Gastrocnemius medialis (tissue), 4 donors: ENCODE data around the gene STX3. TPM values are rescaled to one million over a fixed set of nuclear protein-coding genes. Genes with fewer than 3 reads are reported as not detected.

Source experiments
- ATAC-seq, 2 donors: fragments of 150-250 bp; one replicate each; pipeline ENCODE4 v1.9.1; 2016
- DNase-seq, 2 donors: peaks; one replicate each; pipeline ENCODE4 v3.0.0-alpha.2; 2019
- H3K27ac ChIP-seq, 4 donors: fragments of 200-600 bp; sonication (generic); 1 replicate in 1 of 4; 2 replicates in 3 of 4; pipeline ENCODE4 v1.5.1; 2016 to 2018; ENCODE audit warnings: mild to moderate bottlenecking in 2 of 4, moderate library complexity in 1 of 4
- H3K27me3 ChIP-seq, 3 donors: fragments of 200-600 bp; sonication (generic) in 2 of 3; 1 replicate in 1 of 3; 2 replicates in 2 of 3; pipeline versions ENCODE4 v1.5.1 to v1.6.0; 2016 to 2019; ENCODE audit warnings: mild to moderate bottlenecking in 1 of 3, moderate library complexity in 1 of 3
- H3K36me3 ChIP-seq, 2 donors: fragments of 200-600 bp; sonication (generic) in 1 of 2; one replicate each; pipeline ENCODE4 v1.5.1; 2017 to 2018
- H3K4me1 ChIP-seq, 2 donors: fragments of 200-600 bp; sonication (generic) in 1 of 2; one replicate each; pipeline ENCODE4 v1.5.1; 2016 to 2017; ENCODE audit warnings: mild to moderate bottlenecking in 2 of 2
- H3K4me3 ChIP-seq, 4 donors: fragments of 200-600 bp; sonication (generic) in 3 of 4; 1 replicate in 1 of 4; 2 replicates in 3 of 4; pipeline ENCODE4 v1.5.1; 2016 to 2019; ENCODE audit warnings: mild to moderate bottlenecking in 2 of 4
- H3K9me3 ChIP-seq, 3 donors: fragments of 200-600 bp; sonication (generic) in 2 of 3; 1 replicate in 1 of 3; 2 replicates in 2 of 3; pipeline ENCODE4 v1.5.1; 2016 to 2019
- POLR2A ChIP-seq, 2 donors: fragments of 450-650 bp; IDR thresholded peaks; one replicate each; pipeline ENCODE4 v1.6.1; 2017; ENCODE audit warnings: antibody characterized with exemption in 2 of 2, mild to moderate bottlenecking in 2 of 2, moderate library complexity in 2 of 2
- in situ Hi-C, 4 donors: fragments of 200-750 bp; cut with MboI; loops; one replicate each; pipeline versions ENCODE4 v1.15.0 to v1.8.0; 2017; ENCODE audit warnings: low sequenced_read_pairs in 4 of 4
- intact Hi-C: fragments of 100-400 bp; cut with DNase I; formaldehyde crosslinking; loops from one replicate; pipeline ENCODE4 v1.15.1; 2023; ENCODE audit warnings: low total_unique reads
- total RNA-seq, 4 donors: library from RNA; depleted of rRNA; stranded (reverse); fragments of >200 nt; gene quantifications; one replicate each; pipeline versions ENCODE4 v1.1.0 to v1.2.3, GENCODE V29; 2016
- TF ChIP-seq, protein P1 (sequence below), 5 experiments: fragments of 450-650 bp in 3 of 5; fragments of 200-600 bp in 2 of 5; sonication (generic) in 2 of 5; IDR thresholded peaks in 4 of 5; conservative IDR thresholded peaks in 1 of 5; 1 replicate in 4 of 5; 2 replicates in 1 of 5; pipeline ENCODE4 v1.5.1; 2016 to 2019; ENCODE audit warnings: antibody characterized with exemption in 5 of 5, mild to moderate bottlenecking in 3 of 5, moderate library complexity in 3 of 5

STX3 gene
- total RNA-seq, 4 donors from 2014 or later, result 8.3 to 23.4 (median 15.8) TPM

DNA sequence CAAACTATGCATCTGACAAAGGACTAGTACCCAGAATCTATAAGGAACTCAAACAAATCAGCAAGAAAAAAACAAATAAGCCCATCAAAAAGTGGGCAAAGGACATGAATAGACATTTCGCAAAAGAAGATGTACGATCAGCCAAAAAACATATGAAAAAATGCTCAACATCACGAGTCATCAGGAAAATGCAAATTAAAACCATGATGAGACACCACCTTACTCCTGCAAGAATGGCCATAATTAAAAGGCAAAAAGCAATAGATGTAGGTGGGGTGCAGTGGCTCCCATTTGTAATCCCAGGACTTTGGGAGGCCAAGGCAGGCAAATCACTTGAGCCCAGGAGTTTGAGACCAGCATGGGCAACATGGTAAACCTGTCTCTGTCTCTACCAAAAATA lies 31.1 kb upstream of the STX3 start:
- ATAC-seq (no peak), DNase-seq (no peak)
- Histone ChIP-seq H3K4me3 (no peak overlapping the region), H3K27me3 (no peaks in the 10 kb centered on the region), H3K4me1 (no peaks in the 10 kb centered on the region), H3K27ac (no peak overlapping the region), H3K36me3 (no peaks in the 10 kb centered on the region), H3K9me3 (no peaks in the 10 kb centered on the region)
- in situ Hi-C loops, result no loop called here
- intact Hi-C loops, result no loop called here
- TF ChIP-seq, protein P1, sequence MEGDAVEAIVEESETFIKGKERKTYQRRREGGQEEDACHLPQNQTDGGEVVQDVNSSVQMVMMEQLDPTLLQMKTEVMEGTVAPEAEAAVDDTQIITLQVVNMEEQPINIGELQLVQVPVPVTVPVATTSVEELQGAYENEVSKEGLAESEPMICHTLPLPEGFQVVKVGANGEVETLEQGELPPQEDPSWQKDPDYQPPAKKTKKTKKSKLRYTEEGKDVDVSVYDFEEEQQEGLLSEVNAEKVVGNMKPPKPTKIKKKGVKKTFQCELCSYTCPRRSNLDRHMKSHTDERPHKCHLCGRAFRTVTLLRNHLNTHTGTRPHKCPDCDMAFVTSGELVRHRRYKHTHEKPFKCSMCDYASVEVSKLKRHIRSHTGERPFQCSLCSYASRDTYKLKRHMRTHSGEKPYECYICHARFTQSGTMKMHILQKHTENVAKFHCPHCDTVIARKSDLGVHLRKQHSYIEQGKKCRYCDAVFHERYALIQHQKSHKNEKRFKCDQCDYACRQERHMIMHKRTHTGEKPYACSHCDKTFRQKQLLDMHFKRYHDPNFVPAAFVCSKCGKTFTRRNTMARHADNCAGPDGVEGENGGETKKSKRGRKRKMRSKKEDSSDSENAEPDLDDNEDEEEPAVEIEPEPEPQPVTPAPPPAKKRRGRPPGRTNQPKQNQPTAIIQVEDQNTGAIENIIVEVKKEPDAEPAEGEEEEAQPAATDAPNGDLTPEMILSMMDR (IDR thresholded peaks at IDR 0.05 in 4 of 5, conservative IDR thresholded peaks at IDR 0.05 in 1 of 5), result no peak
- TF ChIP-seq POLR2A (IDR thresholded peaks at IDR 0.05), result no peak

DNA sequence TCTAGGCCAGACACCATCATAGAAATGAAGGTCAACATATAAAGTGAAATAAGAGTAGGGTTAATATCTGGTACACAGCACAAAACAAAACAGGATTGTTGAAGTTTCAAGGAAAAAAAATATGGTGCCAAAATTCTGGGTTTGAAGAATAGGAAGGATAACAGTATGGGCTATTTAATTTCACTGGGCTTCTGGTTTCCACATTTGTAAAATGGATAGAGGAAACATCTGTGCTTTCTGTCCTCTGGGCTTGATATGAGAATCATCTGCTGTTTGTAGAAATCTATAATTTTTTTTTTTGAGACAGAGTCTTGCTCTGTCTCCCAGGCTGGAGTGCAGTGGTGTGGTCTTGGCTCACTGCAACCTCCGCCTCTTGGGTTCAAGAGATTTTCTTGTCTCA lies 27.8 kb upstream of the STX3 start:
- H3K36me3 ChIP-seq, result no peaks in the 10 kb centered on the region
- ATAC-seq, result no peak
- TF ChIP-seq POLR2A (IDR thresholded peaks at IDR 0.05), result no peak
- intact Hi-C loops (no loop called here), in situ Hi-C loops (no loop called here)
- H3K27me3 ChIP-seq, result no peaks in the 10 kb centered on the region
- H3K9me3 ChIP-seq, result no peaks in the 10 kb centered on the region
- H3K27ac ChIP-seq, result no peak overlapping the region
- no peak overlapping the region for H3K4me3 ChIP-seq
- DNase-seq, result no peak
- H3K4me1 ChIP-seq, result no peaks in the 10 kb centered on the region

DNA sequence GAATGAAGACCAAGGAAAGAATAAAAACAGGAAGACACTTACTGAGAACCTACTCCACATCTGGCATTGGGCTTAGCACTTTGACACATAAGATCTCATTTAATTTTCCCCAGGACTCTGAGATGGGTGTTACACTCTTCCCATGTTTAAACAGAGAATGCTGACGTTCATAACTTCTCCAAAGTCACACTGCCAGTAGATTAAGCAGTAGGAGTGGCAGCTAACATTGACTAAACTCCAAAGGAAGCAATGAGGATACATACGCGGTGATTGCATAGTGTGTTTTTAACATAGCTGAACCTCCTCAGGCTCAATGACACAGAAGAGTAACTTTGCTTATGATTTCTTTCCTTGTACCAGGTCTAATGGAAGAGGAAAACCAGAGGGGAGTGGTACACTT lies 27.0 kb upstream of the STX3 start:
- Histone ChIP-seq H3K27me3 (no peaks in the 10 kb centered on the region), H3K4me1 (no peaks in the 10 kb centered on the region), H3K27ac (no peak overlapping the region), H3K4me3 (no peak overlapping the region), H3K36me3 (no peaks in the 10 kb centered on the region), H3K9me3 (no peaks in the 10 kb centered on the region)
- intact Hi-C loops (no loop called here), in situ Hi-C loops (no loop called here)
- TF ChIP-seq, protein P1 (IDR thresholded peaks at IDR 0.05 in 4 of 5, conservative IDR thresholded peaks at IDR 0.05 in 1 of 5), result no peak
- no peak for TF ChIP-seq POLR2A (IDR thresholded peaks at IDR 0.05)
- ATAC-seq (no peak), DNase-seq (no peak)

DNA sequence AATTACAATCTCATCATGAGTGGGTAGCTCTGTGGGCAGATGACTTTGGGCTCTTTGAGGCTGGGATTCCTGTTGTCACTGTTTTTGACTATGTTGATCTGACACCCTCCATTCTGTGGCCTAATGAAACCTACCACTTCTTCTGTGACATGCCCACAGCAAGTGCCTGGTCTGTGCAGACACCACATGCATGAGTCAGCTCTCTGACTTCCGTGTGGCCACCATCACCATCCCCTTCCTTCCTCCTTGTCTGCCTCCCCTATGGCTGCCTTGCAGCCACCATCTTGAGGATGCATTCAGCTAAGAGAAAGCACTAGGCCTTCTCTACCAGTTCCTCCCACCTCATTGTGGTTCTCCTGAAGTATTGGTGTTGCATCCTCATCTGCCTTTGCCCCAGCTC lies 26.3 kb upstream of the STX3 start:
- in situ Hi-C loops, result no loop called here
- ATAC-seq, result no peak
- H3K27ac ChIP-seq, result no peak overlapping the region

DNA sequence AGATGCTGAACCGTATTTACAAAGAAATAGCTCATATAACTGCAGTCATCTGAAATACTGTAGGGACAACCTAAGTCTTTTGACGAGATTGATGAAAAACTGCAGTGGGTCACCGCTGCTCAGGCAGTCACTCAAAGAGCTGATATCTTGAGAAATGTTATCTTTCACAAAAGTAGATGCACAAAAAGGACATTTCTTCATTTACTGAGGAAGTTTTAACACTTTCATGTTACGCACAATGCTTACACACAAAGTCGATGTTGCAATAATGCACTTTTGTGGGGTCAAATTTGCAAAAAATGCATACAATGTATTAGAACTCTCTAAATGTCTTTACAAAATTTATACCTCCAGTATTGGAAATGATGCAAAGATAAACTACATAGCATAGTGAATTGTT lies 25.3 kb upstream of the STX3 start:
- Histone ChIP-seq H3K4me1 (no peaks in the 10 kb centered on the region), H3K36me3 (no peaks in the 10 kb centered on the region), H3K9me3 (no peaks in the 10 kb centered on the region), H3K4me3 (no peak overlapping the region), H3K27me3 (no peaks in the 10 kb centered on the region), H3K27ac (no peak overlapping the region)
- ATAC-seq, result no peak
- DNase-seq, result no peak
- in situ Hi-C loops (no loop called here), intact Hi-C loops (no loop called here)
- TF ChIP-seq, protein P1 (IDR thresholded peaks at IDR 0.05 in 4 of 5, conservative IDR thresholded peaks at IDR 0.05 in 1 of 5), result no peak
- TF ChIP-seq POLR2A (IDR thresholded peaks at IDR 0.05), result no peak

More for the DNA sequence above, 26.3 kb upstream of the STX3 start:
- no peaks in the 10 kb centered on the region for H3K9me3 ChIP-seq
- no peak for TF ChIP-seq POLR2A (IDR thresholded peaks at IDR 0.05)
- TF ChIP-seq, protein P1 (IDR thresholded peaks at IDR 0.05 in 4 of 5, conservative IDR thresholded peaks at IDR 0.05 in 1 of 5), result no peak
- intact Hi-C loops, result no loop called here
- H3K4me3 ChIP-seq, result no peak overlapping the region
- no peaks in the 10 kb centered on the region for H3K4me1 ChIP-seq
- H3K36me3 ChIP-seq, result no peaks in the 10 kb centered on the region
- H3K27me3 ChIP-seq, result no peaks in the 10 kb centered on the region
- no peak for DNase-seq
